Stimulated activated CD8-positive, alpha-beta memory T cell treated with anti-CD3 and anti-CD28 coated beads, Interleukin-2, amount 100 ng/mL, for 1 hour (primary cell): Measurements from ENCODE around the gene IL7R.

Experiments
- DNase-seq, 2 donors: peaks; one replicate each; pipeline ENCODE4 v3.0.0-alpha.2; 2020; ENCODE audit warnings: low read depth in 2 of 2

Gene IL7R, protein sequence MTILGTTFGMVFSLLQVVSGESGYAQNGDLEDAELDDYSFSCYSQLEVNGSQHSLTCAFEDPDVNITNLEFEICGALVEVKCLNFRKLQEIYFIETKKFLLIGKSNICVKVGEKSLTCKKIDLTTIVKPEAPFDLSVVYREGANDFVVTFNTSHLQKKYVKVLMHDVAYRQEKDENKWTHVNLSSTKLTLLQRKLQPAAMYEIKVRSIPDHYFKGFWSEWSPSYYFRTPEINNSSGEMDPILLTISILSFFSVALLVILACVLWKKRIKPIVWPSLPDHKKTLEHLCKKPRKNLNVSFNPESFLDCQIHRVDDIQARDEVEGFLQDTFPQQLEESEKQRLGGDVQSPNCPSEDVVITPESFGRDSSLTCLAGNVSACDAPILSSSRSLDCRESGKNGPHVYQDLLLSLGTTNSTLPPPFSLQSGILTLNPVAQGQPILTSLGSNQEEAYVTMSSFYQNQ

DNA sequence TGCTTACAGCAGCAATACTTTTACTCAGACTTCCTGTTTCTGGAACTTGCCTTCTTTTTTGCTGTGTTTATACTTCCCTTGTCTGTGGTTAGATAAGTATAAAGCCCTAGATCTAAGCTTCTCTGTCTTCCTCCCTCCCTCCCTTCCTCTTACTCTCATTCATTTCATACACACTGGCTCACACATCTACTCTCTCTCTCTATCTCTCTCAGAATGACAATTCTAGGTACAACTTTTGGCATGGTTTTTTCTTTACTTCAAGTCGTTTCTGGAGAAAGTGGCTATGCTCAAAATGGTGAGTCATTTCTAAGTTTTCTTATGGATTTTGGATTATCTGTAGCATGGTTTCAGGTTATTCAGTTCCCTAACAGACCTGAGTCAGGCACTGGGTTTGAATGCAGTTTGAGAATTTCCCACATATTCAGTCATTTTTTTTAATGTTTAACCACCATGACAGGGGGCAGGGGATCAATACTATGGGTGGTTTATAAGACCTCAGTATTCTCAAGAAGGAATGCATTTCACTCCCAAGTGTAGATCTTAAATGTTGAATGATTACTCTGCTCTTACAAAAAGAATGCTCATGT, at the start of gene IL7R:
IL7R (plus strand) TSS at position 127 of the 587 bp plus-strand sequence; CDS start at position 214, 87 bp downstream.
- DNase-seq = no peak

DNA sequence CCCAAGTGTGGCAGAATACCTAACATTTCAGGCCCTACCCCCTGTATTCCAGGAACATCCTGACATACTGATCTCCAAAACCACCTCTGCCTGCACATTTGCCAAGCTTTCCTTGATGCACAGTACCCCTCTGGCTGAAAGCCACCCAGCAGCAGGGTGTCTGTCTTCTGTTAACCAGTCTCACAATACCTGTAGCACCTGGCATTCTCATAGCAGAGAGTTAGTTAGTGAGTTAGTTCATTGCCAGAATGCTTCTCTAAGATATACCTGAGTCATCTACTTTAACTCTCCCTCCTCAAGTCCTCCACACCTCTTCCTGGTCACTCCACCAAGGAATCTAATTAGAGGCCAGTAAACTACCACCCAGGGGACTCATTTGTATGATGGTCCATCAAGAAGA, 46.1 kb upstream of the IL7R start:
- no peak for DNase-seq

DNA sequence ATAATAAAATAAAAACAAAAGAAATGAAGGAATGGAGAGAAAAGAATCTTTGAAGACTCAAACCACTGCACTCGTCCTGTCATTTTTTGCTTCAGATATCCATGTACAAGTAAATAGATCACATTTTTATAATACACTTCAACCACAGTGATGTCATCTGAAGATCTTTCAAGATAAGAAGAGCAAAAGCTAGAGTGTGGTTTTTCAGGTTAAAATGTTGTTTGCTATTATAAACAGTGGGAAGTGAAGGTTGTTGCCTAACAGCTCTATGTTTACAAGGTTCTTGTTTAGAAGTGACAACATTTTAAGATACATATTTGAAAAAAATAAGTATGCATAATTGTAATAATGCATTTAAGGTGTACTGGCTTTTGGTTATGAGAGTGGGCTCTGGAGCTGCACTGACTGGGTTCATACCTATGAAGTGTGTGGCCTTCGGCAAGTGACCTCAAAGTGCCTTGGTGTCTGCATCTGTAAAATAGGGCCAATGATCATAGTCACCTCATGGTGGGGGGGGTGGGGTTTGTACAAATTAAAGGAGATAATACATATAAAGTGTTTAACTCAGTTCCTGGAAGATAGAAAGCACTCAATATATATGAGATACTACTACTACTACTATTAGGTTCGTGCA, 45.5 kb upstream of the IL7R start:
- no peak for DNase-seq

DNA sequence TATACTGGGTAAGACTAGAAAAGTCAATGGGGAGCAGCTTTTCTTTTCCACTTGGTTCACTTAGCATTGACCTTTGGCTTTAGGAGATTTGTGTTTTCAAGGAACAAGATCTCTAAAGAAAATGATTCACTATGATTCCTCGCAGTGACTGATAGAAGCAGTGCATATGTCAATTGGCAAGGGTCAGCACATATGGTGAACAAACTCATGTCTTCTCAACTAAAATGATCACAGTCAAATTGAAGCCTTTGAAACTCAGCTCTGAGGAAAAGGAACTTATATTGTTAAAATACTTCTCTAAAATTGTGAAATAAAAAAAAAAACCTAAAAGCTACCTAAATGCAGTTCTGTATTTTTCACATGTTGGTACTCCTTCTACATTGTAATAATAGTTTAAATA, 43.2 kb upstream of the IL7R start:
- DNase-seq = no peak

DNA sequence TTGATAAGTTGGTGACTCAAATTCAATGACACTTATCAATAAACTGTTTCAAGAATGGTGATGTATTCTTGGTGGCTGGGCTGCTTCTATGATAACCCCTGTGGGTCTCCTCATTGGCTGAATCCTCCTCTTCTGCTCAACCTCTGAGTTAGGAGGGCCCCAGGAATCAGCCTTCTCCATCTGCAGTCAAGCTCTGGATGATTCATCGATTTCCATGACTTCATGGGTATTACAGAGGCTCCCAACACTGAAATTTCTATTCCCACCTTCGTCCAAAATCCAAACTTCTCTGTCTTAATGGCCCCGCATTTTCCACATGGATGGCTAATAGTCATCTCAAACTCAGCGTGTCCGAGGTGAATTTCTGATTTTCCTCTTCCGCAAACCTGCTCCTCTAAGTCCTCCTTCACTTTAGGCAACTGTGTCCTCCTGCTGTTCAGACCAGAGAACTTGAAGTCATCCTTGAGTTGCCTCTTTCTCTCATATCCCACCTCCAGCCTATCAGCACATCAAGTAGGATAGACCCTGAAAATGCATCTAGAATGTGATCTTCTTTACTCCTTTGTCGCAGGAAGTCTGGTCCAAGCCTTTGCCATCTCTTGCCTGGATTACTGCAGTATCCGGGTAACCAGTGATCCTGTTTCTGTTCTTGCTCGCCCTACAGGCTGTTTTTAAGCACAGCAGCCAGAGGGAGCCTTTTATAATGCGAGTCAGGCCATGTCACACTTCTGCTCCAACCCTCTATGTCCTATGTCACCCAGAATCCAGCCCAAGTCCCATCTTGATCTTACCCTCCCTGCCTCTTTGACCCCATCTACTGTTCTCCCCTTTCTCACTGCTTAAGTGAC, 41.4 kb upstream of the IL7R start:
- no peak for DNase-seq

DNA sequence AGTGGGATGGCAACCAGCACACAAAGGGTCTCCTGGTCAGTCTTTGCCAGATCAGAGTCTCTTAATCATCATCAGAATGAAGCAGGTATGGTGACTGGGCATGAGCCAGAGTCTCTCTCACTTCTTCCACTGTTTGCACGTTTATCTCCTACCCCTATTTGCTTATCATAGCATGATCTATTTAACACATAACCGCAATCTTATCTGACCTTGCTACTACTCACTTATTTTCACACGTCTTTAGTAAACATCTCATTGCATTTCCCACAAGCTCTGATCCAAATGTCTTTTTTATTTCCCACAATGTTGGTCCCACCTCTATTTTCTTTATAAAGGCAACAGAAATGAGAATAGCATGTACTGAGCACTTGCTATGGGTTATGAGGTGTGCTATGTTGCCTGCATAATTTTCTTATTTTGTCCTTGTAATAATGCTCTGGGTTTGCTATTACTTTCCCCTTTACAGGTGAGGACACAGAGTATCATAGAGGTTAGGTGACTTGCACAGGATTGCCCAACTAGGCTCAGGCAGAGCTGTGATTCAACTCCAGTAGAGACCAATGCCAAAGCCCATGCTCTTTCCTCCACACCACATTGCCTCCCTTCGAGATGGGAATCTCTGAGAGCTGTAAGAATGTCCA, 39.7 kb upstream of the IL7R start:
- DNase-seq = no peak

DNA sequence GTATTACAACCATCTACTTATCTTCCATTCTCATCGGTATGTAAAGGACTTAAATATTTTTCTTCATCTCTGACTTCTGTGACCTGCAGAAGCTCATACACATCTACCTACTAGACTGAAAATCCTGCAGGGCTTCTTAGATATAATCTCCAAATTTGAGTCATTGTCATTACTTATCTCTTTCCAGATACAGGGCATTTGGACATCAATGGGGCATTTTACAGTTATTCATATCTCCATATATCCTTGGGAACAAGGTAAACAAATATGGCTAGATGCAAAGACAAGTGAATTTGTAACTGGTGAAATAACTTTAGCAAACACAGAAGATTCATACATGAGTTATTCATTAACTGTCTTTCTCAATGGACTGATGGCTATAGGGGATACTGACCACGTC, 37.7 kb upstream of the IL7R start:
- DNase-seq = no peak

DNA sequence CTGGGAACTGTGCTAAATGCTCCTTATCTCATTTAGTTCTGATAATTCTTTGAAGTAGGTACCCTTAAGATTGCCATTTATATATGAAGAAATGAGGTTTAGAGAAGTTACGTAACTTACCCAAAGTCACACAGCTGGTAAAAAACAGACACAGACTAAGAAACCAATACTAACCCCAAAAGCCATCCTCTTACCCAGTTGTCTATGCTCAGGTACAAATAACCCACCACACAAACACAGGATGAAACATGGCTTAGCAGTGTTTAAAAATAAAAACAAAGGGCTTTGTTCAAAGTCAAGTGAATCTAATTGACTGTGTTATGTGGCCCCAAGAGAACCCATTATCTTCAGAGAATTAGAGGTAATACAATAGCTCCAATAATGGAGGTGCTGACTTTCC, 37.0 kb upstream of the IL7R start:
- DNase-seq = no peak

DNA sequence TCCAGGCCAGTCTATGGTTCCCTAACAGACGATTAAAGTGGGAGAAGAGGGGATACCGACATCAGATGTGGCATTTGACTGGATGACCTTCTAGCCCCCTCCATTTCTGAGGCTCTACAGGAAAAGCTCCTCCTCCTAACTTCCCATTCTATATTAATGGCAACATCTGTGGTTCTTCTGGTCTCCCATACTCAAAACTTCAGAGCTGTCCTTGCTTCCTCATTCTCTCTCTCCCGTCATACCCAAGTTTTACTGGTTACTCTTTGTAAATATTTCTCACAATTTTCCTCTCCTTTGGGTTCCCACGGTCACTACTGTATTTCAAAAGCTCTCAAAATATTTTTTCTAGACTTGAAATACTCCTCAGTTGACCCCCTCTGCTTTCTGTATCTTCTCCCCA, 36.0 kb upstream of the IL7R start:
- no peak for DNase-seq

DNA sequence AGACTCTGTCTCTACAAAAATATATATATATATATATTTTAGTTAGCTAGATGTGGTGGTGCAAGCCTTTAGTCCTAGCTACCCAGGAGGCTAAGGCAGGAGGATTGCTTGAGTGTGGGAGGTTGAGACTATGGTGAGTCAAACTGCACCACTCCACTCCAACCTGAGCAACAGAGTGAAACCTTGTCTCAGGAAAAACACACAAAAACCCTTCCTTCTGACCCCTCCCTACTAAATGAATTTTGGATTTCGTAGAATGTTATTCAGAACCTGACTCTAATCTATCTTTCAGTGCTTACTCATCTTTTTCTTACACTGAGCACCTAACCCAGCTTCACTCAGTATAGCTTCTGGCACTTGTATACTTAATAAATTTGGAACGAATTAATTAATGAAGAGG, 35.2 kb upstream of the IL7R start:
- DNase-seq = no peak

DNA sequence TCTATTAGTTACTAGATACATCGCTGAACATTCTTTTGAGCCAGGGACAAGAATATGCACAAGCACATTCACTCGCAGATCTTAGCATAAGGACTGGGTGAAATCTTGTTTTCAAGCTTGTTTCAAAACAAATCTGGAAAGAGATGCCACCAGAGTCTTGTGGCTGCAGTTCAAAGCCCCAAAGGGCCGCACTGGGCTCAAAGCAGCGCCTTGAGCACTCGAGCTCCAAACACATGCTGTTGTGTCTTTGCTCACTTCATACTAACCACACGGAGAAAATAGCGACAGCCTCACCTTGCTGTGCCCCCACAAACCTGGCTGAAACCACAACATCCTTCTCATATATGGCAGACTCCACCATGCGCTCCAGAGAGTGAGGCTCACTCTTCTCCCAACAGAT, 34.2 kb upstream of the IL7R start:
- no peak for DNase-seq

DNA sequence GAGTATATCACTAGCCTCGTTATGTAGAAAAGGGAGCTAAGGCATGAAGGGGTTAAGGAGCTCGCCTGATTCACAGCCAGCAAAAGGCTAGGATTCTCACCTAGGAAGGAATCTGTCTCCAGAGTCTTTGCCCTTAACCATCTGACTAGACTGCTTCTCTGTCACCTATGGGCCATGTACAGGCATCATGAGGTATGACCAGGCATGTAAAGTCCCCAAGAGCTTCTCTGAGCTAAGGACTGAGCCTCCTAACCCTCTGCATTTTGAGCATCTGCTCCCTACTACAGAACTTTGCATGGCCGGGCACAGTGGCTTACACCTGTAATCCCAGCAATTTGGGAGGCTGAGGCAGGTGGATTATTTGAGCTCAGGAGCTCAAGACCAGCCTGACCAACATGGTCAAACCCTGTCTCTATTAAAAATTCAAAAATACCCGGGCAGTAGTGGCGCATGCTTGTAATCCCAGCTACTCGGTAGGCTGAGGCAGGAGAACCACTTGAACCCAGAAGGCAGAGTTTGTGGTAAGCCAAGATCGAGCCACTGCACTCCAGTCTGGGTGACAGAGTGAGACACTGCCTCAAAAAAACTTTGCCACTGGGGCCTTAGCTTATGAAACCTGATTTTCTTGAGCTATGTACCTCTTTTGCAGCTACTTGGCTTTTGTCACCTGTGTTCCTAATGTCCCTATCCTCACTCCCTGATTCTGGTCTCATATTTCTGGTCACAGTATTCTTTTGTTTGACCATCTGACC, 33.2 kb upstream of the IL7R start:
- no peak for DNase-seq

DNA sequence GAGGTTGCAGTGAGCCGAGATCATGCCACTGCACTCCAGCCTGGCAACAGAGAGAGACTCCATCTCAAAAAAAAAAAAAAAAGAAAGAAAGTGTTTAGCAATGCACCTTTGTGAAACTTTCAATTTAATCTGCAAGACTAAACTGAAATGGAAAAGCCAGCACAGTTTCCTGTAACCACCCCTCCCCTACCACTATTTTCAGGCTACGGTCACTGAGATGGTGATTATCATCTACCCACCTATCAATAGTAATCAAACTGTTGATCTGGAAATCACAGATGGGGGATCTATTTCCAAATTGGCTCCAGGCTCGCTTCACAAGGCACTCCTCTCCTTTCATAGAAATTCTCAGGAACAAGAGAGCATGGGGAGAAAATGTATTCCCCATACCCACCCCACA, 30.6 kb upstream of the IL7R start:
- DNase-seq = no peak

DNA sequence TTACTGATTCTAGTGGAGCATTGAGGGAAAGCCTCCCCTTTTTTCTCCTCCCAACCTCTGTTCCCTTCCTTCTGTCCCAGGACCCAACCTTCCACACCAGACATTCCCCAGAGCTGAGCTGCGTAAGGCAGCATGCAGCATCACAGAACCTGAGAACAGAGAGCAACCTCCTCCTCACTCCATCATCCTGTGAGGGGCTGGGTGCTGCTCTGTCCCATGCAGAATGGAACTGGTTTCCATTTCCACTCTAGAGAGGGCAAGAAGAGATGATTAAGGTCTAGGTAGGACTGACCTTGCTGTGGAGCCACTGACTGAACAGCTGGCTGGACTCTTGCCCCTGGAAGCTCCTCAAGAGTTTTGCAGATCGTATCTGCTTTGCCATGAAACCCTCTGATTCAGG, 30.1 kb upstream of the IL7R start:
- no peak for DNase-seq

DNA sequence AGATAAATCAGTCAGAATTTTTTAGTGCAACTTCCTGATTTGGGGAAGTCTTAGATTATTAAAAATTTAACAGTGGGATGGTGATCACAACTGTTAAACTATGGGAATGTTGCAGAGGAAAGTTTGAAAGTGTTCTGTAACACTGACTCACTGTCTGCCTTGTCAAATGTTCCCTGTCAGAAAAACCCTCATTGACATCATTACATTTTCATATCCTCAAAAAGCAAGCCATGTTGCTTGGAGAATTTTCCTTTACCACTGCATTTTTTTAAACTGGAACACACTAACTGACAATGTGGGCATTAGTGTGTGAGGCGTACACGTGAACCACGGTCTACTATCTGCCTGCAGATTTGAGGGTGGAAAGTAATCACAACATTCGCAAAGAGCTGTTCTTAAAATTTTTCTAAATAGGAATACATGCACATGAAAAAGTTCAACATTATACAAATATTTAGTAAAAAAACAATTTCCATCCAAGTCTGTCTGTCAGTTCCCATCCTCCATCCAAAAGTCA, 28.6 kb upstream of the IL7R start:
- DNase-seq = no peak

DNA sequence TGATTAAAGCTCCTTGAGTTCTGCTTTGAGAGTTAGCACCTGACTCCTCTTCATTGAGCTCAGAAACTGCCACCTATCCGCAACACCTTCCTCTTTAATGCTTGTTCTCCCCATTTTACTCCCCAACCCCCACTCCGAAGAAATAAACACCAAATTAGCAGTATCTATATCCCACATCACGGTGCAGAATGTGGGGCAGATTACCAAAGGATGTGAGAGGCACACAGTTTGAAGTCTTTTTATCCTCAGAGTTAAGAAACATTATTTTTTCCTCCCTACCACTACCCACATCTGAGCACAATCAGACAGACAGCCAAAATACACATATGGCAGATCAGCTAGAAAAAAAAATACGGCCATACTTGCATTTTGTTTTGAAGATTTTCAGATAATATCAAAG, 26.1 kb upstream of the IL7R start:
- DNase-seq = no peak

DNA sequence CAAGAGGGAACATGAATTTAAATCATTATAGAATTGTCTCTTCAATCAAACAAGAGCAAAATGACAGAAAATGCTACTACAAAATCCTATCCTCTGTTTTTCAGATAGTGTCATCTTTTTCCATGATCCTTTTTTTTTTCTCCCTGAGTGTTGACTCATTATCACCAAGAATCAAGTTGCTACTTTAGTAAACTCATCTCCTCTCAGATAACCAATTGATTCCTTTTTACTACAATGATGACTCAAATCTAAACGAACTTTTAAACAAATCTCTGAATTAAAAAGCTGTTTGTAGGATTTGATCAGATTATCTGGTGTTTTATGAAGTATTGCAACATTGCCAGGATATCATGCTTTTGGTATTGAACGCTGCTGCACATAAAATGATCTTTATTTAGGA, 23.9 kb upstream of the IL7R start:
- no peak for DNase-seq

DNA sequence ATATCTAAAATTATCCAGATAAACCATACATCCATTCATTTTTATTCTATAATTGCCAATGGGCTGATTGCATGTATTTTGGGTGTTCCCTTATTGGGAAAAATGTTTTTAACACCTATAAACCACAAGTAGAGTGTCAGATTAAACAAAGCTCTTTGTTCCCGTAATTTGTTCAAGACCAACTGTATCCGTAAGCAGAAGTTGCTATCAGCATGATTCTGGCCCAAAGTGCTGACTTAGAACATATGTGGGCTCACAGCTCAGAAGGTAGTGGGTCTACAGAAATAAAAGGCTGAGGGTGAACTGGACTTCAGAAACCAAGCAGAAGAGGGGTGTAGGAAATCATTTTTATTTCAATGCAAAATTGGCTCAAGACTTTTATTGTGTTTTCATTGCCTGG, 23.5 kb upstream of the IL7R start:
- no peak for DNase-seq

DNA sequence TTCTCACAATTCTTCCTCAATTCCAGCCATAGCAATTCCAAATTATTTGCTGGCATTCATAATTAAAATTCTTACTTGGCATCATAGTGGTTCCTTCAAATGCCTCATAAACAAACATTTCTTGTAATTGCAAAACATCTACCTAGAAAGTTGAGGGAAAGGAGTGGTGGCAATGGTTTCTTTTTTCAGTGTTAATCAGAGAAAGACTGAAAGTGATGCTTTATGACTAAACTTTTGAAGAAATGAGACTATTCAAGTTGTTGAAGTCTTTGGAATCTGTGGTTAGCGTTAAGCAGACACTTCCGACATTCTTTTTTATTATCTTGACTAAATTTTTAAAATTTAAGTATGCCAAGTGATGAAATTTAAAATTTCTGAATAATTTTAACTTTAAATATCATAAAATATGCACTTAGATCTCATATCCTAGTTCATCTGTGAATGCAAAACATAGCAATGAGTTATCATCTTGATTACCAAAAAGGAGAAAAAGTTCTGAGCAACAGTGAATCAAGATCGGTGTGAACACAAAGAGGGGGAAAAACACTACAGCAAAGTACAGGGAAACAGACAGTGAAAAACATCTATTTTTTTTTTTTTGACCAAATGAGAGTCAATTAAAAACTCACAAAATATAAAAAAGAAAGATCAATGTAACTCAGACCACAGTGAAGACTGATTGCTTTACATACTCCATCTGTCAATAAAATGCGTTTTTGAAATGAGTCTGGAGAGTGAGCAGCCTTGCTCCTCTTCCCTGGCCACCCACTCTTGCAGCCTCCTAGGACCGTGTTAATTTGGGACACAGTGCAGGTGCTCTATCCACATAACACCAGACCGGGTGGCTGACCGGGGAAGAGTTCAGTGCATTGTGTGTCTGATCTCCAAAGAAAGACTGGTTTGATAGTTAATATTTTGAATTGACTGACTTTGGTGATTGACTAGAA, 20.6 kb upstream of the IL7R start:
- DNase-seq = no peak
